ENCODE results near the gene GSTA3.

GRCh38 chr6:52921743-52922142, 12.2 kb upstream of the GSTA3 start:
- no peak for TF ChIP-seq CTCF (IDR thresholded peaks at IDR 0.05; ENCODE audit: poor library complexity)
- TF ChIP-seq EZH2 (IDR thresholded peaks at IDR 0.05; ENCODE audit: borderline replicate concordance), result no peak
- no peak for TF ChIP-seq EZH2phosphoT487 (IDR thresholded peaks at IDR 0.05; ENCODE audit: low read depth, severe bottlenecking, unreplicated experiment)
